Esophagus mucosa (tissue), 1 donor: Measurements from ENCODE around the gene PROM1. TPM values are rescaled to one million over a fixed set of nuclear protein-coding genes. Genes with fewer than 3 reads are reported as not detected.
A peak's percentile ranks its signal among the peaks of the same experiment; 100 is the strongest.

ENCODE experiments used
- ATAC-seq: fragments of 200-7000 bp; cut with Tn5 transposase; one replicate; pipeline ENCODE4 v1.9.1; 2020
- total RNA-seq: library from RNA; stranded (reverse); gene quantifications from one replicate; pipeline ENCODE4 v1.2.4, GENCODE V29; 2023
- donor health status: DM: yes; HTN: yes; CAD: no.

The PROM1 gene
- total RNA-seq, 1 donor from 2014 or later = 5.2 TPM

DNA sequence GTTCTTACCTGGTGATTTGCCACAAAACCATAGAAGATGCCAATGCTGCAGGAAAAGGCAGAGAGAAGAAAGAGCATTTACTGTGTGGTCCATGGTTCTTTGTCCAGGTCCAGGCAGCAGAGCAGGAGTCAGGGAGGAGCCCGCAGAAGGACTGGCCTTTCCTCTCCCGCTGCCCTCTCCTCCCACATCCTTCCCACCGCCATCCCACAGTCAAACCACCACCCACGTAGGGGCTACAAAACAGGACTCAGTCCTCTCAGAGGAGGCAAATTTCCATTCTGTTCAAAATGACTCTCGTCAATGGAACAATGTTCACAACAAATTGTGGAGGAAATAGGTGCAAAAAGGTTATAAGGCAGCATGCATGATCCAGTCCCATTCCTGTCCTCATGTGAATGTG is 58.6 kb downstream of the PROM1 start:
- no peak for ATAC-seq

DNA sequence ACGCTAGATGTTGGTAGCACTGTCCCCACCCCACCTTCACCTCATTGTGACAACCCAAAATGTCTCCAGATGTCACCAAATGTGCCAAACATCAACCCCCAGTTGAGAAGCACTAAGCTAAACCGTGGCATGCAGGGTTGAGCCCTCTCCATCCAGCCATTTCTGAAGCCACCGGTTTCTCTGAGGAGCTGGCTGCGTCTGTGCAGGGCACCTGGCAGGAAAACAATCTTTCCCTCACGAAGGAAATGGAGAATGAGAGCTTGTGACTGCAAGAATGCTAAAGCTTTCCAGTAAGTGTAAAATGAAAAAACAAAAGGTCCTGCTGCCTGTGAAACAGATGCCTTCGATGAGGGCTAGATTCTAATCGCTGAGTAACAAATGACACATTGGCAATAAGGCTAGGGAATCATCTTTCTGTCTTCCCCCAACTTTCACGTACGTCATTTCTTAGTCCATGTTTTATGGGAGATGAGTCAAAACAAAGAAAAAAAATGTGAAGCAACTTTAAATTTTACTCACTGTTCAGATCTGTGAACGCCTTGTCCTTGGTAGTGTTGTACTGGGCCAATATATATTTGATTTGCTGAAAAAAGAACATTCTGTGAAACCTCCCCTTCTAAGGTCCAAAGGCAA is 59.9 kb downstream of the PROM1 start:
- ATAC-seq = no peak

DNA sequence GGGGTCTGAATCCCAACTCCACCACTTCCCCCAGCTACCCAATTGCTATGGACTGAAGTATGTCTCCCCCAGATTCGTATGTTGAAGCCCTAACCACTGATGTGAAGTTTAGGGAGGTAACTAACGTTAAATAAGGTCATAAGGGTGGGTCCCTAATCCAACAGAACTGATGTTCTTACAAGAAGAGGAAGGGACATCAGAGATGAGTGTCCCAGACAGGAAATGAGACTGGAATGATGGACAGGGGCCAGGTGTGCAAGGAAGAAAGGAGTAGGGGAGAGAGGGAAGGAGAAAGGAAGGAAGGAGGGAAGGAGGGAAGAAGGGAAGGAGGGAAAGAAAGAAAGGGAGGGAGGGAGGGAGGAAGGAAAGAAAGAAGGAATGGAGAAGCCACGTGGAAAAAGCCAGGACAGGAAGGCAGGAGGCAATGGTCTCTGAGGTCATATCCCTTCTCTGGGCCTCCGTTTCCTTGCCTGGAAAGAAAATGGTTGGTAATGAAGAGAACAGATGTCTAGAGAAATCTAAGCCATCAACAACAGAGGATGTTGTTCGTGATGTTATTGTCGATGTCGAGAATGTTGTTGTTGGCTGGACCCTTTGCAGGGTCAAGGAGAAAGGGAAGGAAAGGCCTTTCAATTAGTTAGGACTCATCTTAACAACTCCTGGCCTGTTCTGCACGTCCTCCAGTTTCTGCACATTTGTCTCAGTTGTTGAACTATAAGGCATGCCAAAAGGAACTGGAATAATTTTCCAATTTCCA is 61.8 kb downstream of the PROM1 start:
- ATAC-seq = no peak

DNA sequence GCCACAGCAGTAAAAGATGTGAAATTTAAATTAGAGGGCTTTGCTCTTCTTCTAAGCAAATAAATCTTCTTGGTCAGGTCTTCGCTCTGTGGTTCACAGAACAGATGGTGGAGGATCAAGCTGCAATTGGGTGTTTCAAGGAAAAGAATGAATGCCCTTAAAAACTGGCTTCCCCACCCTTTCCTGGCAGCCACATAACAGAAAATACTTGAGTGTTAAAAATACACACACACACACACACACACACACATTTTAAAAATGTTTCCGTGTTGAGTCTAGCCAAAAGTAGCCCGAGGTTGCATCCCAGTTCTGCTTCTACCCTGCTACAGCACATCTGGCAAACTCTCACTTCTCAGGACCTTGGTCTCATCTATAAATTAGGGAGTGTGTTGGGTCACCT is 64.2 kb downstream of the PROM1 start:
- no peak for ATAC-seq

DNA sequence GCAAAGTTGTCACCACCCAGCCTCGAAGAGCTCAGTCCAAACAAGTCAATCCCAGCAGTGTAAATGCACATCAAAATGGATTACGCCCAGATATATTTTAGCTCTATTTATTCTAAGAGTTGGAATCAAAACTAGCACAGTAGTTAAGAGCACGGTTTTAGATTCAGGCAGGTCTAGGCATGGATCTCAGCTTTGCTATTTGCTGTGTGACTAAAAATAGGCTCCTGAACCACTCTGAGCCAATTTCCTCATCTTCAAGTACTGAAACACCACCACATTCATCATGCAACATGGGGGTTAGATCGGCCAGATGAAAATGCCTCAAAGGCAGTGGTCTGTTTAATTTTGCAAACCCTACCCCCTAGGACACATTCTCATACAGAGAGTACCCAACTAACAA is 65.0 kb downstream of the PROM1 start:
- no peak for ATAC-seq

DNA sequence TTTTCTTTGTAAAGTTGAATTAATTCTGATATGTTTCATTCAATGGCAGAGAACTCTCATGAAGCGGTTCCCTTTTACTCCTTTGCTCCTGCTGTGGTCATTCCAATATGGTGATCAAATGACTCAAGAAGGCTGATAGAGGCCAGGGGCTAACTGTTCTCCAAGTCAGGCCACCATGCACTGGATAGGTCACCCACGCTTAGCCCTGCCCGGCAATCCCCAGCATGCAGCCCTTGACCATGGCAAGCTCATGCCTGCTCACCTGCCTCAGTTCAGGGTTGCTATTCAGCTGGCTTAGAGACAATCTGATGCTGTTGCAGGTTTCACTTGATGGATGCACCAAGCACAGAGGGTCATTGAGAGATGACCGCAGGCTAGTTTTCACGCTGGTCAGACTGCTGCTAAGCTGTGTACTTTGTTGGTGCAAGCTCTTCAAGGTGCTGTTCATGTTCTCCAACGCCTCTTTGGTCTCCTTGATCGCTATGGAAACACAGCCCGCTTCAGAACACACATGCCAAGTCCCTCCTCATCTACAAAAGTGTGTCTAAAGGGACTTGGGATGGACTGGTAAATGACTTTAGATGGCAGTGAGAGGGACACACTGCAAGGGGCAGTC is 65.7 kb downstream of the PROM1 start:
- ATAC-seq = no peak

DNA sequence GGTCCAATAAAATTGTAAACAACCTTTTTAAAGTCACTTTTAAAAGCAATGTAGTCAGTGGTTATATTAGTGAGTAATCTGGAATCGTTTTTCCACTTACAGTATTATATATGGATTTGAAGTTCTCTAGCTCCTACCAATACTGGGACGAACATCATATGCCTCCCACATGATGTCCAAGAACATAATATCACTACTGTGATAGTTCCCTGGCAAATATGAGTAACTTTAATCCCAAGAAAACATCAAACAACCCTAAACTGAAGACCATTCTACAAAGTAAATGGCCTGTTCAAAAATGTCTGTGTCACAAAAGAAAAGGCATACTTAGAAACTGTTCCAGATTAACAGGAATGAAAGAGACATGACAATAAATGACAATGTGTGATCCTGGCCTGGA is 67.3 kb downstream of the PROM1 start:
- ATAC-seq = no peak

DNA sequence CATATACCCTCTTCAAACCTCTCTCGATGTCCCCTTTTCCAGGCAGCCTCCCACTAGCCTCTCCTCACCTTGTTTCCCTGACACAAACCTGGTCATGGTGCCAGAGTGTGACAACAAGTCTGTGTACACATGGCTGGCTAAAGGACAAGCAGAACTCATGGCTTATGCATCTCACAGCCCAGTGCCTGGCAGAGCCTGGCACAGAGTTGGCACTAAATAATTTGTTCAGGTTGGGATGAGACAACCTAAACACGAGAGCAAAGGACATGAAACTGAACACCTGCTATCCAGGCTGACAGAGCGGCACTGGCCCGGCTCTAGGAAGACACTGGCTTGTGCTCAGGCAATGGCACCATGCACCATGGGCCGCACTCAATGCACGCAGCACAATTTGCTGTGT is 72.7 kb downstream of the PROM1 start:
- no peak for ATAC-seq

DNA sequence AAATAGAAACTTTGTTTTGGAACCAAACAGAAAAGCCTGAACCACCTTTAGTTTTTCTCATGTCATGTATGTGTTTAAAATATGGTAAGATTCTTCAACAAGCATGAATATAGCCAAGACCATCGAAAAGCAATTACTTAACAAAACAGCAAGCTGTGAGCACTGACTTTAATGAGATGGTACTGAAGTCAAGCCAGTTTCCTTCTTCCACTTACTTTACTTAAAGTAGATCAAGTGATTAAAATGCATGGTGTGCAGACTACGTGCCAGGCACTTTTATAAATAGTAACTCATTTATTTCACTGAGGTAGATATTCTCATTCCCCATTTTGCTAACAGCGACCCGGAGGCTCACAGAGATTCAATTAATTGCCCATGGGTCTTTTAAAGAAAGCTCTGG is 74.7 kb downstream of the PROM1 start:
- ATAC-seq = no peak

DNA sequence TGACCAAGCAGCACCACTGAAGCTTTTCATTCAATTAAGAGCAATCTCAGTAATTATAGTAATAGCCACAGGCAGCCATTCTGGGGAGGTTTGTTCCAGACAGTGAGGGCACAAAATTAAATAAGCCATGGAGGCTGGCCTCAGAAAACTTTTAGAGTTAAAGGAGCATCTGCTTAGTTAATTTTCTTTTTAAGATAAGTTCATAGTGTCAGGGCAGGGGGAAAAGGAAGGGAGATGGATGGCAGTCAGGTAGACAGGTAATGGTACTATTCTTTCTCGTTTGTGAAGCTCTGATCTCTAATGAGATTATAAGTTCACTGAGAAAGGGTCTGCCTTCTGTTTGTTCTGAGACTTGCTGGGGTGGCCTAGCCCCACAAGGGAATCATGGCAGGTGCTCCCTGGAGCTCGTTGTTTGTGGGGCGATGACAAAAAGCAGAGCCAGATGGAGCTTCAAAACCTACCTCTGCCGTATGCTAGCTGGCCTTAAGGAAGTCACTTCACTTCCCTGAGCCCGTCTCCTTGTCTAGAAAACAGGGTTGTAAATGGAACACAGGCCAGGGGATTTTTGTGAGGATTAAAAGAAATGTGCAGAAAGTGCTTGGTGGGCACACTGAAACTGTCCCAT is 76.2 kb downstream of the PROM1 start:
- ATAC-seq = no peak

DNA sequence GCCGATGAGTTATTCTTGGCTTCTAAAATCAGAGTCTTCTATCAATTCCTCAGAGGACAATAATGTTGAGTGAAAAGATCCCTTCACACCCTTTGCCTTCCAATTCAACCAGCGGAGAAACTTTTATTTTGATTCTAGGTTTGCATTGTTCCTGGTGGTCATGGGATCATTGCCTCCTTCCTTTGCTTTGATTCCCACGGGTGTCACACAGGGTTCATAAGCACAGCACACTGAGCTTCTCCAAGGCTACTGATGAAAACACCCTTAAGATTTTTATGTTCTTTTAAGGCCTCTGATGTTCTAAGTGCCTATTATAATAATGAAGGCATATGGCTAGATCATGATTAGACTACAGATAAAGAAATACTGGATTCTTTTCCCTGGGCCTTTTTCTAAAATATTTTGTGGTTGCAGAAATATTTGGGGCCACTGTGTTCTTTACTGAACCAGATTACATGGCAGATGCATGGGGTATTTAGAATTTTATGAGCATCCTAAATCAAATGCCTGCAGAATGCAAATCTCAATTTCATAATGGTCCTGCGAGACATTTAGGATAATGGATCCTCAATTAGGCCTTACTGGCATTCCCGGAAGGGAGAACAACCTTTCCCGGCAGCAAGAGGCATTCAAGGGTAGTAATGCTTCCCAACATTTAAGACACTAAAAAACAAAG is 76.9 kb downstream of the PROM1 start:
- no peak for ATAC-seq

DNA sequence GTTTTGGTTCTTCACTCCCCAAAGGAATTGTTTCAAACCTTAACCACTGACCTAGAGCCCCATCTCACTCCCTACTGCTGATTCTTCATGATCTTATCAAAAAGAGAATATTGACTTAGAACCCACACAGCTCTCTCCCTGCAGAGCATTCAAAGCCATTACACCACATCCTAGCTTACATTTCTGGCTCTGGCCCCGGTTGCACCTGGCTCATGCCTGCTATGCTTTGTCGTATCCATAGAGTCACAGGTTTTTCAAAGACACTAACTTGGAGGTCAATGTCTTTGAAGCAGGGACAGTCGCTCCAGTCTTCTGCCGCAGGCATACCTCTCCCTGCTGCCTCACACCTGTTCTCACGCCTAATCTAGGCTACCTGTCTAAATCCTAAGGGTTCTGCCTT is 78.1 kb downstream of the PROM1 start:
- no peak for ATAC-seq

DNA sequence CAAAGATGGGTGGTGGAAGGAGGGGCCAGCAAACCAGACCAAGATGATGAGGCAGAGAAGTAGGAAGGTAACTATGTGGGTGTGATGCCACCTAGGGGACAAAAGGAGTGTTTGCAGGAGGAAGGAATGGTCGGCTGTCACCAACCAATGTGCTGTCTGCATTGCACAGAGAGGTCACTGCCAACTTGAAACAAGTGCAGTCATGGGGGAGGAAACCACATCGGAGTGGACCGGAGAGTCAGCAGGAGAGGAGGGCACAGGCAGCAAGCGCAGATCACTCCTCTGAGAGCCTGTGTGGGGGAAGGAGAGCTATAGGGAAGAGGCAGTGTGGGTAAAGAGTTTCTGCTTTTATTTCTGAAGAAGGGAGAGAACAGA is 82.4 kb downstream of the PROM1 start:
- peak; percentile 81 for ATAC-seq

DNA sequence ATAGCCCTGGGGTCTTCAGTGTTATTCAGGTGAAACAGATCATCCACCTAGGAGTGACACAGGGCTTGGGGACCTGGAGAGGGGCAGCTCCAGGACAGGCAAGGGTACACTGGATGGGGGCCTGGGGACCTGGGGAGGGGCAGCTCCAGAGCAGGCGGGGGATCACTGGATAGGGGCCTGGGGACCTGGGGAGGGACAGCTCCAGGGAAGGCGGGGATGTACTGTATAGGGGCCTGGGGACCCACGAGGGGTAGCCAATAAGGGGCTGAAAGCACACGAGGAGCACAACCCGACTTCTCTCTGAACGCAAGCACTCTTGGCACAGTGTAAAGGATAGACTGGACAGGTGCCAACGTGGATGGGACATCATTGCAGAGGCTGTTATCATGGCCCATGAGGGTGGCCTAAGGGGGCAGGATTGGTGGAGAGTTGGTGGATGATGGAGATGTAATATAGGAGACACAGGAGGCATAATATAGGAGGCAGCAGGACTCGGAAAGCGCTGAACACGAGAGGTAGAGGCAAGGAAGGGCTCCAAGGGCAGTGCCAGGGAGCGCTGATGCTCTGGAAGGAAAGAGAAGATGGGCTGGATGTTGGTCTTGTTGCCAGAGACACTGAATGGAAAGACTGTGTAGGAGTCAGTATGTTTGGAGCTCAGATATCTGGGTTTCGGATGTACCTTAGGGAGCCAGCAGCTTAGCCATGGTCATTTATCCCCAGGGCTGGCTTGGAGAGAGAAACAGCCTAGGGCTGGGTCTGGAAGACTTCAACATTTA is 82.9 kb downstream of the PROM1 start:
- ATAC-seq = no peak

DNA sequence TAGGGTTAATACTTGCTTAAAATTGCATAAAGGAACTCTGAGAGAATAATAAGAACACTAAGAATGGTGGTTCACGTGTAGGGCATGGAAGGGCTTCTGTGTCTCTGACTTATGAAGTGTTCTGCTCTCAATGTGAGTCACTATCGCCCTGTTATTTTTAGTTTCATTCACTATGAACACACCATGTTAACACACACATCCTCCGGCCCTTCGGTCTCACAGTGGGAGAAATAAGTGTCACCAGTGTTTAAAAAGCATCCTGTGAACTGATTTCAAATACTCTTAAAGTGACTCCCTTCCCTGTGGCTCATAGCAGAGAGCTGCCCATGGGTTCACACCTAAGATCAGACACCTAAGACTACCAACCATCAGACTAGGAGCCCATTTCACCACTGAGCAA is 87.0 kb downstream of the PROM1 start:
- ATAC-seq = no peak

DNA sequence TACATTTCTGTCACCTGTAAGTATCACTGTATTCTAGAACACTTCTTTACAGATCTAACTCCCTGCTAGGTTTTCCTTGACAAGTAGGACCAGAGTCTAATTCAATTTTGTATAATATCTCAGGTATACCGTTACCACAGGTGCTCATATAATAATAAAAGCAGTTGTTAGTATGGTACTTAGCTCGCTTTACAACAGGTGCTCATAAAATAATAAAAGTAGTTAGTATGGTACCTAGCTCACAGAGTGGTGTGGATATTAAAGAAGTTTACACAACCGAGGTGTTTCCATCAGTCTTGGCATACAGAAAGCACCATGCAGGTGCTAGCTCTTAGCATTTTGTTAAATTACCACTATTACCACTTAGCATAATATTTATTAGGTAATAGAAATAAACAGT is 88.0 kb downstream of the PROM1 start:
- ATAC-seq = no peak

DNA sequence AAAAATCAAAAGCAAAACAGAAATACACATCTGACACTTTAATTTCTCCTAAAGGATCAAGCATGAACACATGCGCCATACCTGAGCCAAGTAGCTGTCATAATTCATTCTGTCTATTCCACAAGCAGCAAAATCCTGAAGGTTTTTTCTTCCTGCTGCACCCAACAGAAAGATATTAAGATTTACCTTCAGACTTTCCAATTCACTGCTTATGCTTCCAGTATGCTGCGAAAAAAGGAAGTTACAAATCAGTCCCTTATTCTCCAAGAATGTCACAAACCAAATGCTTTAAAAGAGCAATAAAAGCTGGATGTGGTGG is 91.7 kb downstream of the PROM1 start:
- no peak for ATAC-seq

DNA sequence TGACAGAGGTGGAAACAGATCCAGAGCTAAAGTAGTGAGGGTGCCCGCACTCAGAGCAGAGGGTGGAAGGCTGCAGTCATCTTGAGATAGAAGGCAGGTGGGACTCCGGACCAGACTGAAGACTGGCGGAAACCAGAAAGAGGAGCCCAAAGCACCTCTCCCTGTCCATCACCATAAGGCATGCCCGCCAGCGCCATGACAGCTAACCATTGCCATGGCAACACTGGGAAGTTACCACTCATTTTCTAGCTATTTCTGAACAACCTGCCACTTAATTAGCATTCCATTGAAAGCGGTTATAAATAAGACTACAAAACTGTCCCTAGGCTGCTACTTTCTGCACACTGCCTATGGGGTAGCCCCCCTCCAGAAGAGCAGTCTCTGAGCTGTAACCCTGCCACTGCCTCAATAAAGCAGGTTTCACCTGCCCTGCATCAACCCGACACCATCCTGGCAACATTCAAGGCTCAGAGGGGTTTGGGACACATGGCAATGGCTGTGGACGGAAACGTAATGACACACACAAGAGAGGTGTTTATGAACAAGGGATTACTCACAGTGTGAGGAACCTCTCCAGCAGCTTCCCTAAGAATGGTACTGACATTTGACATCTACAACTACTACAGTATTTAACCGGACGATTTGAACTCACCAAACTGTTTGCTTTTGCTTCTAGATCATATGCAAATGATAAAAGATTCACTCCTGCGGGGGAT is 93.1 kb downstream of the PROM1 start:
- ATAC-seq = peak; percentile 32

DNA sequence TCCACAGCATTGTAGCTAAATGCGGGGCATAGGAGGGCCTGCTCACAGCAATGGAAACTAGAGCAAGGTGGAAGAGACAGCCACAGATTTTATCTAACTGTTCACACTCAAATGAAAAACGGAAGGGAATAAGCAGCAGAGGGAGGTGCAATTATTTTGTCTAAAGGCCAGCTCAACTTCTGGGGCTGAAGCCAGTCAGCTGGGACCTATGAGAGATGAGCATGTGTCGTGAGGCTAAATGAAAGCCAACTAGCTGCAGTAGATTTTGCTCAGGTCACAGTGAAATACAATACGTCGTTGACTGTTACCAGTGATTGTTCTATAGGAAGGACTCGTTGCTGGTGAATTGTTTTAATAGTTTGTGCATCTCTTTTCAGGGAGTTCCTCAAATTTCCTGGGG is 94.4 kb downstream of the PROM1 start:
- no peak for ATAC-seq

DNA sequence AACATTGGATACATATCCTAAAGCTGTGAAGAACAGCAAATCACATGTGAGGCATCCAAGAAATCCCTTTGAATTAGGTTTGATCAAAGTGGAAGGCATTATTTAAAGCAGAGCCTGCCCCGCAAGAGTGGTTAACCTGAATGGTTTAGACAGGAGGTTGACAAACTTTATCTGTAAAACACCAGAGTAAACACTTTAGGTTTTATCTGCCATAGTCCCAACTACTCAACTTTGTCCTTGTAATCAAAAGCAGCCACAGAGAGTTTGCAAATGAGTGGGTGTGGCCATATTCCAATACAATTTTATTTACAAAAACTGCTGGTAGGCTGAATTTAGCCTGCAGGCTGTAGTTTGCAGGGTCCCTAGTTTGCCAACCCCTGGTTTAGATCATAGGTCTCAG is 95.6 kb downstream of the PROM1 start:
- no peak for ATAC-seq

DNA sequence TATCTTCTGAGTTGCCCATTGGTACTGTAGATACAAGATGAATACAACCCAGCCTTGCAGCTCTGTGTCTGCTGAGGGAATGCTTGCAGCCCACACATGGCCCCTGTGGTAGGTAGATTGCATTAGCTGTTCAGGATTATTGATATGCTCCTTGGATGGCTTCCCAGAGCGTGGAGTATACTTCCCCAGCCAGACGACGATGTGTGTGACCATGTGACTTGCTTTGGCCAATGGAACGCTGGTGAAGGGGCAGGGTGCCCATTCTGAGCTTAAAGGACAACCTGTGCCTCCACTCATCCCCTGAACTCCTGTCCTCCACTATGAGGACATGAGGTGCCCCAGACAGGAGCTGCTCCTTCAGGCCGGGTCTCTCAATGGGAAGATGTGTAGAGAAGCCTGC is 96.9 kb downstream of the PROM1 start:
- ATAC-seq = no peak

DNA sequence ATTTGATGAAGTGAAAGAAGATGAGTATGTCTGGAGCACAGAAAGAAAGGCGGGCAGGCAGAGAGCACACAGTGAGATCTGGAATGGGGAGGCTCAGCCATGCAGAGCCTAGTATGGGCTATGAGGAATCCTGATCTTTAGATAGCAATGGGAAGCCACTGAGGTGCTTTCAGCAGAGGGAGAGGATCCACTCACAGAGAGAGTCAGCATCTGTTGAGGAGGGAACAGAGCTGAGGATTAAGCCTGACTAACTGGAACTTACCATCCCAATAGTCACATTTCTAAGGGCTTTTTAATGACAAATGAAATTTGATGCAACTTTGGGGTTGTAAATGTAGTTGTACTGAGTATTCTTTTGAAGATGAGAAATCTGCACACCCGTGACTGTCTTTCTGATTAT is 100.2 kb downstream of the PROM1 start:
- ATAC-seq = no peak
